GM21717 (cell line): Measurements from ENCODE around the gene TRAPPC2L.
"Not testable (repeated sequence)": the region's sequence is repeated elsewhere in the genome, so short reads cannot be mapped to it uniquely, and the experiment has no call there.

Experiments
- ATAC-seq: cut with Tn5 transposase; IDR thresholded peaks from one replicate; pipeline ENCODE4 v1.9.1; 2021; ENCODE audit warnings: mild to moderate bottlenecking, moderate library complexity; ENCODE audit not compliant: unreplicated experiment

Gene TRAPPC2L

DNA sequence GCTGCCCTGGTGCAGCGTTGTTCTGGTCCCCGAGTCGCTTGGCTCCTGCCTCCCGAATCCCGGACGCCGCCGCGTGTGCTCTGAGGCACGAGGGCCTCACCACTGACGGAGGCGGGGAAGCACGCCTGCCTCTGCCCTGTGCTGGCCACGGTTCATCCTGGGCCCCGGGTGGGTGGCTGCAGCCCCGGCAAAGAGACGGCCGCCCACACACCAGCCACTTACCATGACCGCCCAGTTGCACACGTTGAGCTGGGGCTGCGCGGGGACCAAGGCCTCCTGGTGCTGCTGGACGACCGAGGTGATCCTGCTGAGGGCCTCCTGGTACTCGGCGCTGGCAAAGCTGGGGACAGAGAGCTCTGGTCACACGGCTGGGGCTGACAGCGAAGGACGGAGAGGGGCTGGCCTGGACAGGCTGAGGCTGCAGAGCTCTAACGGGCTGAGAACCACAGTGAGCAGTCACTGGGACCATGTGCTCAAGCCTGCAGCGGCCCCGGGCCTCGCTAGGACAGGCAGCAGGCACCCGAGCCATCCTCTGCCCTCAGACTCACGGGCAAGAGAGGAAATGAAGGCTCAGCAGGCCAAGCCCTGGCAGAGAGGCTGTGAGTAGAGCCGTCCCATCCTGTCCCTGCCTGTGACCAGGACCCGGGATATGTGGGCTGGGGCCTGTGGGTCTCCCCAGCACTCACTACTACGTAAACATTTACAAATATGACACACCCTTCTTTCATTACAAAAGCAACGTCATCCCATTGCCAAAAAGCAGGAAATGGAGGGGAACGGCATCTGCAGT lies 38.9 kb upstream of the TRAPPC2L start:
- ATAC-seq, result no peak

DNA sequence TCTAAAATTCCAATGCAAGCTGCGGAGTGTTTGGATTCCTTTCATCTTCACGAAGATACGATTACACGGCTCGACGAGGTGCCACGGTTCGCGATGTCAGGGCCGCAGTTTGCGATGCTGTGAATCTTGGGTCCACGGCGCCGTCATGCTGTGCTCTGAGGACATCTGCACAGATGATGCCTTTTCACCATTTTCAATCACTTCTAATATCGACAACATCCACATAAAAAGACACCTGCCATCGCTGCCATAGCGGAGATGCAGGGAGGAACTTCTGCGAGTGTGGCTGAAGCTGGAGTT lies 38.4 kb upstream of the TRAPPC2L start:
- no peak for ATAC-seq

DNA sequence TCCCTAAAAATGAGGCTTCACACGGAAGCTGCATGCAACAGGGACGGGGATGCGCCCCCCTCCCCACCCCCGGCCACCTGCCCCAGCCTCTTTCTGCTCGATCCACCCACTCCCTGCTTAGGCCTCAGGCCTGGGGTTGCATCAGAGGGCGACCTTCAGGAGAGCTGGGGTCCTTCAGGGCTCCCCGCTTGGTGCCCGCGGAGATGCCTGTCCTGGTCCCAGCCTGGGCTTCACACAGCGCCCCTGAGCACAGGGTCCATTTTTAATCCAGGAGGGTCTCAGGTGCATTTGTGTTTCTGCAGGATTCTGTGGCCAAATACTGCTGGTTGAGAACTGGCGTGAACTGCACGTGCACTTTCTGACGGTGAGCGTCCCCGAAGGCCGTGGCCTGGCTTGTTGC lies 37.8 kb upstream of the TRAPPC2L start:
- no peak for ATAC-seq

DNA sequence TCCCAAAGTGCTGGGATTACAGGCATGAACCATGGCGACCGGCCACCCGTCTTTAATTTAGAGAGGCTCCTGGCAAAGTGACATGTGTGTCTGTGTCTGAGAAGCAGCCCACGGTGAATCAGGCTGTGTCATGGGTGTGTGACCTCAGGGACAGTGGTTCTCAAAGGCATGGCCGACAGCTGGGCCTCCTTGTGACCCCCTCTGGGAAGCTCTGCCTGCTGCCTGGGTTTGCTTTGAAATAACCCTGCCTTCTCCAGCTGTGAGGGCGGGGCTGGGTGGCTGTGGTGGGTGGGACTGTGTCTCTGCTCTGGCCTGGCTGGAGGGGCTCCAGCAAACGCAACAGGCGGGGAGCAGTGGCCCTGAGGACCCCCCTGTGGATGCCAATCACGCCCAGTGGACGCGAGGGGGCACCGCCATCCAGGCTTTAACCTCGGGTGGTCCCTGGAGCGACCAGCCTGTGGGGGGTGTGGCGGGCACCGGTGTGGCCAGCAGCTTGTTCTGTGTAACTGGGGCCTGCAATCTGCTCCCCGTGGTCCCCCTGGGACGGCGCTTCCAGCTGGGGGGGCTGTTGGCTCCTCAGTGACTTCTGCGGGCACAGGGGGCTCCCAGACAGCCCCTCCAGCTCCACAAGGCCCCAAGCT lies 36.4 kb upstream of the TRAPPC2L start:
- no peak for ATAC-seq

DNA sequence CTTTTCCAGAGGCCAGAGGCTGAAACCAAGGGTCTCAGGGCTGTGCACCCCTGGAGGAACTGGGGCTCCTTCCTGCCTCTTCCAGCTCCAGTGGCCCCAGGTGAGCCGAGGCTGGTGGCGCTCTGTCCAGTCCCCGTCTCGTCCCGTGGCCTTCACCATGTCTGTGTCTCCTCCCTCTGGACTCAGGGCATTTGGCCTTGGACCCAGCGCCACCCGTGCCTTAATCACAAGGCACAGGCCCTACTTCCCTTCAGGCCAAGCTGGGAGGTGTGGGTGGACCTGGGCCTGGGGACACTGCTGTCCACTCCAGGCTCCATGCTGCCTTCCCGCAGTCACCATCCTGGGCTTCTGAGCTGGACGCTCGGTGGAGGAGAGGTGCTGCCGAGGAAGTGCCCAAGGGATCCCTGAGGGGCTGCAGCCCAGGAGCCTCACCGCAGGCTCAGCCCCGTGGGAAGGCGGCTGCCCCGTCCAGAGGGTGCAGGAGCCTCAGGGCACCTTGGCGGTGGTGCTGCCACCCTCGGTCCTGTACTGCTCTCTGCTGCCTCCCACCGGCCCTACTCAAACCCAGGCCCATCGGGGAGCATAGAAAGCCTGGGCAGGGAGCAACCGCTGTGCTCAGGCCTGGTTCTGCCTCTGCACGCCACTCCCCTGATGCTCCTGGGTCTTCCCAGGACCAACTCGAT lies 35.6 kb upstream of the TRAPPC2L start:
- no peak for ATAC-seq

DNA sequence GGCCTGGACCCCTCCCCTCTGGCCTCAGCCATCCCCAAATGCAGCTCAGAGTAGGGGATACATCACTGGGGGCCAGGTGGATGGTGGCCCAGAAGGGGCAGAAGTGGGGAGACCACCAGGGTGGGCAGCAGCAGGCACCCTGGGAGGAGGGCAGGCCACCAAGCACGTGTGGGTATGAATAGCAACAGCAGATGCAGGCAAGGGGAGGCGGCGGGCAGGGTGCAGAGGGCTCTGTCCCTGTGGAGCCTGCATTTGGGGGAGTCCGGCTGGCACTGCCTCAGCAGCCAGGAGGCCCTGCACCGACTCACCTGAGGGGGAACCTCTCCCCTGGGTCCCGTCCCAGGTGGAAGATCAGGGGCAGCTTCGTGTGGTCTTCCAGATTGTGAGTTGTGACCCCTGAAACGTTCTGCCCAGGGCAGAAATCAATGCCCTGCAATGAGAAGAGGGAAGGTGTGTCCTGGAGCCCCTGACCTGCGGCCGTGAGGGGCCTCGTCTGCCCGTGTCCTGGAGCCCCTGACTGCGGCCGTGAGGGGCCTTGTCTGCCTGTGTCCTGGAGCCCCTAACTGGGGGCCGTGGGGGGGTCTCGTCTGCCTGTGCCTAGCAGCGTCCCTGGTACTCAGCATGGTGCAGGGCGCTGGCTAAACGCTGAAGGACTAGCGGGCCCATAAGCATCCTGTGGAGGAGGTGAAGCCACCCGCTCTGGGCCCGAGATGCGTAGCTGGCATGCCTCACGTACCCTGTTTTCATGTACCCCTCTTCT lies 34.5 kb upstream of the TRAPPC2L start:
- no peak for ATAC-seq

DNA sequence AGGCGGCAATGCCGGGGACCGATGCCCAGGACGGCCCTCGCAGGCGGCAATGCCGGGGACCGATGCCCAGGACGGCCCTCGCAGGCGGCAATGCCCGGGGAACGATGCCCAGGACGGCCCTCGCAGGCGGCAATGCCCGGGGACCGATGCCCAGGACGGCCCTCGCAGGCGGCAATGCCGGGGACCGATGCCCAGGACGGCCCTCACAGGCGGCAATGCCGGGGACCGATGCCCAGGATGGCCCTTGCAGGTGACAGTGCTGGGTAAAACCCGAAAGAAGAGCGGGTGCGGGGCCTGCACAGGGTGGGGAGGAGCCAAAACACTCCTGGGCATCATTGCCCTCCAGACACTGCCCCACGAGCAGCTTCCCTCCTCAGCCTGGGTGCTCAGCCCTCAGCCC lies 33.3 kb upstream of the TRAPPC2L start:
- ATAC-seq, result not testable (repeated sequence)

DNA sequence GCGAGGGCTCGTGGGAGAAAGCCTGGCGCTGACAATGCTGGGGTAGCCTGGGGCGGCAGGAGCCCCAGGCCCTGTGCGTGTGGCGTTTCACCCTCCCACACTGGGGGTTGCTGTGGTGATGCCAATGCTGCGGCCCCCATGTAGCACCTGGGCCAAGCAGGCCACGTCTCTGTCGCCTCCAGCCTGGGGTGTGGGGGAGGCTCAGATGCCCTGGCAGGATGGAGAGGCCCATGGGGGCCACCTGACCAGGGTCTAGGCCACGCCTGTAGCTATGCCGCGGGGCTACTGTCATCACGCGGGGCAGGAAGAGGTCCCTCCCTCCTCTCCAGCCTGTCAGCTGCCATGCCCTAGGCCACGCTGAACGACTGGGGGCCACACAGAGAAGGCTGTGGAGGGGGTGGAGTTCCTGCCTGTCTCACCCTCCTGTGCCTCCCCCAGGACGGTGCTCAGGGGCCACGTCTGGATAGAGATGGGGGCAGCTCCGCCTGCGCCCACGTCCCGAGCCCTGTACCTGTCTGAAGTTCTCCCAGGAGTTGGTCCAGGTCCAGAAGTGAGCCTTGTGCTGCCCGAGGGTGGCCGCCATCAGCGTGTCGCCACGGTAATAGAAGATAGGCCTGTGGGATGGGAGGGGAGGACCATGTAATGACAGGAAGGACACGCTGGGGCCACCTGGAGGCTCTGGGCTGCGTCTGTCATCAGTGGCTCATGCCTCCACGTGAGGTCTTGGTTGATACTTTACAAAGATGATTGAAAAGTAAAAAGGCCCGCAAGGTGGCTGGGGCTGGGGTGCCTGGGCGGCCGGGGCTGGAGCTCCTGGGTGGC lies 32.5 kb upstream of the TRAPPC2L start:
- ATAC-seq, result no peak

DNA sequence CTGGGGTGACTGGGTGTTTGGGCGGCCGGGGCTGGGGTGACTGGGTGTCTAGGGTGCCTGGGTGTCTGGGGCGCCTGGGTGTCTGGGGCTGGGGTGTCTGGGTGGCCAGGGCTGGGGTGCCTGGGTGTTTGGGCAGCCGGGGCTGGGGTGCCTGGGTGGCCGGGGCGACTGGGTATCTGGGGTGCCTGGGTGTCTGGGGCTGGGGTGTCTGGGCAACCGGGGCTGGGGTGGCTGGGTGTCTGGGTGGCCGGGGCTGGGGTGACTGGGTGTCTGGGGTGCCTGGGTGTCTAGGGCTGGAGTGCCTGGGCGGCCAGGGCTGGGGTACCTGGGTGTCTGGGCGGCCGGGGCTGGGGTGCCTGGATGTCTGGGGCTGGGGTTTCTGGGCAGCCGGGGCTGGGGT lies 31.8 kb upstream of the TRAPPC2L start:
- no peak for ATAC-seq

DNA sequence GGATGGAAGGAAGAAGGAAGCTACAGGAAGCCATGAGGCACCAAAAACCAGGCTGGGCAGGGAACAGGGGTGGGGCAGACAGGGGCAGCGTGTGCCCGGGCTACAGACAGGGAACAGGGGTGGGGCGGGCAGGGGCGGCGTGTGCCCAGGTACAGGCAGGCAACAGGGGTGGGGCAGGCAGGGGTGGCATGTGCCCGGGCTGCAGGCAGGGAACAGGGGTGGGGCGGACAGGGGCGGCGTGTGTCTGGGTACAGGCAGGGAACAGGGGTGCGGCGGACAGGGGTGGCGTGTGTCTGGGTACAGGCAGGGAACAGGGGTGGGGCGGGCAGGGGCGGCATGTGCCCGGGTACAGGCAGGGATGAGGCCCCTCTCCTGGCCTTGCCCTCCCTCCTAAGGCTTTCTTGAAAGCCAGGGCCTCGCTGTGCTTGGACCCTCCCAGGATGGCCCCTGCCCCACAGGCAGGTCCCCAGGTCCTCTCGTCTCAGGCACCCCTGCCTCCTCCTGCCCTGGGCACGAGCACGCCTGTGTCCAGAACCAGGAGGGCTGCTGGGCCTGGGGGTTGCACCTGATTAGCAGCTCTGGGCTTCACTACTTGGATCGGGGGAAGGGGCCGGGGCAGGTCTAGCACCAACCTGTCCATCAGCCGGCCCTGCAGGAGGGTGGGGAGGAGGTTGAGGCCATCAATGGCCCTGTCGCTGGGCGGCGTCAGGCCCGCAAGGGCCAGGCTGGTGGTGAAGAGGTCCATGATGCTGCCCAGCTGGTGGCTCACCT lies 30.7 kb upstream of the TRAPPC2L start:
- no peak for ATAC-seq

DNA sequence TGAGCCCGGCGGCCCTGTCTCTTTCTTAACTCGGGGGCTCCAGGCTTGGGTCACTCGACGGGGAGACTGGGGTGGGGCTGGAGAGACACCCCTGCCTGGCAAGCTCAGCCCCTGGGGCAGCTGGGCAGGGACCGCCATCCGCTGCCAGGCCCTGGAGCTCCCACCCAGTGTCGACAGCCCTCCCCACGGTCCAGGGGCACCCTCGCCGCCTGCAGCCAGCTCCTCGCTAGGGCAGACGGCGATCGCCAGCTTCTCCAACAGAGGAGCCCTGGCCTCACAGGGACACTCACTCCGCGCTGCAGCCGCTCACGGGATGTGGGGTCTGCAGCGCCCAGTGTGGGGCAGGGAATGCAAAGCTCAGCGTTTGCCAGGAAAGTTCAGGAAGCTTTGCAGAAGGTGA lies 29.2 kb upstream of the TRAPPC2L start:
- no peak for ATAC-seq

DNA sequence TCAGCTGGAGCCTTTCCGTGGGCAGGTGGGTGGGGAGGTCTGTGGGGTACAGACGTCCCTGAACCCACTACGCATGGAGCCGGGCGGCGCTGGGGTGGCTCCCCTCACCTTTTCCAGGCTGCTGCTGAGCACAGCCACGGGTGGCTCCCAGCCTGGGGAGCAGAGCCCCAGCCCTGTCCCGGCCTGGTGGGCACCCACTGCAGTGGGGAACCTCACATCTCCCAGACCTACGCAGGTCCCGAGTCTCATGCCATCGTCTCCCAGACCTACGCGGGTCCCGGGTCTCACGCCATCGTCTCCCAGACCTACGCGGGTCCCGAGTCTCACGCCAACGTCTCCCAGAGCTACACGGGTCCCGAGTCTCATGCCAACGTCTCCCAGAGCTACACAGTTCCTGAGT lies 28.2 kb upstream of the TRAPPC2L start:
- no peak for ATAC-seq

DNA sequence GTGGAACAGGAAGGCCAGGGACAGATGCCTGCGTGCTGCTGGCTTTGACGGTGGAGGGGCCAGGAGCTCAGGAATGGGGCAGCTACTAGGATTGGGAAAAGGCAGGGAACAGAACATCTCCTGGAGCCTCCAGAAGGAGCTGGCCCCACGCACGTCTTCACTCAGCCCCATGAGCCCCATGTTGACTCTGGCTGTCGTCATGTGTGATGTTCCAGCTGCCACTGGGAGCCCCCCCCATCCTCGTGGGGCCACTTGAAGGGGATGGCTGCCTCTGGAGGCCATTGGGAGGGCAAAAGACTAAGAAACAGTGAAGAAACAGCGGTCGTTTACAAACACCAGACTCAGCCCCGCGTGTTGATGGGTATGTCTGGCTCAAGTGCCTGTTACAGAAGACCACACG lies 26.7 kb upstream of the TRAPPC2L start:
- ATAC-seq, result no peak

DNA sequence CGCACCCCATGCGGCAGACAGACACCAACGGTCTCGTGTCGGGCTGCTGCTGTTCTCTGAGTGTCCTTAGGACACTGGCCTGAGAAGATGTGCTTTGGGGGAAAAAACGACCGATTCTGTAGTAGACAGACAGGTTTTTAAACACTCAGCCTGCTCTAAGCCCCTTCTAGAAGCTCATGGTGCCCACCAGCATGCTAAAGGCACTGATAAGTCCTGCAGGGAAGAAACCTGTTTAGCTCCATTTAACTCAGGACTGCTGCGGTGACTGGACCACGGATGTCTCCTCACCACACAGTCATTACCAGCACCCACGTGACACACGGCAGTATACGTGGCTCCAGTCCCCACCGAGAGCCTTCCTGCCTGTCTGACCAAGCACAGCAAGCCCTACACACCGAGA lies 26.1 kb upstream of the TRAPPC2L start:
- ATAC-seq, result no peak

DNA sequence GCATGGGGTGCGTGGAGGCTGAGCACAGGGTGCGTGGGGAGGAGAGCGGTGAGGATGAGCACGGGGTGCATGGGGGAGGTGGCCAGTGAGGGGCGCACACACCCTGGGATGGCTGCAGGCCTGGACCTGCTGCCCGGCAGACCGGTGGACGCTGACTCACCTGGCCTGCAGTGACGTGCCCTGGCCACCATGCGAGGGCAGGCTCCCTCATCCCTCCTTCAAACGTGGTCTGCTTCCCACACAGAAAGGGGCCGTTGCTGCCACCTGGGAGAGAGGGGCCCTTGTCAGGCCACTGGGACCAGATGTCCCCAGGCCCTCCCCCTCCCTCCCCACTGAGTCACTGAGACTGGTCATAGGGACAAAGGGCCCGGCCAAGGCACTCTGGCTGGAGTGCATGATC lies 25.1 kb upstream of the TRAPPC2L start:
- no peak for ATAC-seq

DNA sequence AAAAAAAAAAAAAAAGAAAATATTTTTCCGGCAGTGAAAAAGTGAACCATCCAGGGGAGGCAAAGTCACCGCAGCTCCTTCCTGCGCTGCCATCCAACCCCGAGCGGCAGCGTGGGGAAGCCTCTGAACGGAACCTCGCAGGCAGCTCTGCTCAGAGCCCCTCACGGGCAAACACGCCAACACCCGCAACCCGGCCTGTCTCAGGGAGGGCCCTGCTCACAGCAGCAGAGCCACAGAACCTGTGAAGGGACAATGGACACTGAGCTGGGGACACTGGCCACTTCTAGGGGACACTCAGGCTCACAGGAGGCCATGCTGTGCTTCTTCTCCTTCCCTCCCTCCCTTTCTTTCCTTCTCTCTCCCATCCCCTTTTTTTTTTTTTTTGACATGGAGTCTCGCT lies 23.8 kb upstream of the TRAPPC2L start:
- ATAC-seq, result no peak

DNA sequence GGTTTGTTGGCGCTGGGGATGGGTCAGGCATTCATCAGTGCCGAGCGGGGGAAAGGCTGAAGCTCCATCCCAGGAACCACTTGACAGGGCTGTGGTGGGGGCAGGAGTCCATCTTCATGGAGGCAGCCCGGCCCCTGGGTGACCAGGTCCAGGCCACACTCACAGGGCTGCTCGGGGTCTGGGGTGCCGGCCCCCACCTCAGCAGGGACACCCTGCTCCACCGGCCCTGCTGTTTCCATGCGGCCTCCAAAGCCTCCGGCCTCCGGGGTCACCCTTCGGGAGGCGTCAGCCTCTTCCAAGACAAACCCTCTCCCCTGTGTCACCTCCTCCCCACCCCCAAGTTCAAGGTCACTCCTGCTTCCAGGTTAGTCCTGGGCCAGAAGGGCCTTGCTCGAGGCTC lies 22.3 kb upstream of the TRAPPC2L start:
- no peak for ATAC-seq

DNA sequence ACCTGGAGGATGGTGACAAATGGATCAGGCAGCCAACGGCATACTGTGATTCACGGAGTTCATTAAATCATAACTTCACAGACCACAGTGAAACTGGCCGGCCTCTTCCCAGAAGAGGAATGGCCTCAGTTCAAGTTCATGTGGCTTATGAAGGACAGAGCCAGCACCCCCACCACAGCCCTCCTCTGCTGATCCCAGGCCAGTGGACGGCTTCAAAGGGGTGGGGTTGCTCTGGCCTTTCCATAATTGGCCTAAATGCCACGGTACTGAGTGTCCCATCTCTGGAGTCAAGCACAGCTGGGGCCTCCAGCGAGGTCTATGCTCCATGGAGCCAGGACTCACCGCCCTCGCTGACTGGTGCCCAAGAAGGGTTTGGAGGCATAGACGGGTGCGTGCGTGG lies 21.5 kb upstream of the TRAPPC2L start:
- ATAC-seq, result no peak

DNA sequence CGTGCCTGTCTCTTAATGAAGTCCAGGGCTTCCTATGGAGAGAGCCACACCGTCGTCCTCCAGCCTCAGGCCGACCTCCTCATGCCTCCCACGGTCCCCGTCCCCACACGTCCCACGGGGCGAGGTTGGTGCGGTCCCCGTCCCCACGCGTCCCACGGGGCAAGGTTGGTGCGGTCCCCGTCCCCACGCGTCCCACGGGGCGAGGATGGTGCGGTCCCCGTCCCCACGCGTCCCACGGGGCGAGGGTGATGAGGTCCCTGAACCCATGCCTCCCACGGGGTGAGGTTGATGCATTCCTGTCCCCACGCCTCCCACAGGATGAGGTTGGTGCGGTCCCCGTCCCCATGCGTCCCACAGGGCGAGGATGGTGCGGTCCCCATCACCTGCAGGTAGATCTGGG lies 21.1 kb upstream of the TRAPPC2L start:
- no peak for ATAC-seq

DNA sequence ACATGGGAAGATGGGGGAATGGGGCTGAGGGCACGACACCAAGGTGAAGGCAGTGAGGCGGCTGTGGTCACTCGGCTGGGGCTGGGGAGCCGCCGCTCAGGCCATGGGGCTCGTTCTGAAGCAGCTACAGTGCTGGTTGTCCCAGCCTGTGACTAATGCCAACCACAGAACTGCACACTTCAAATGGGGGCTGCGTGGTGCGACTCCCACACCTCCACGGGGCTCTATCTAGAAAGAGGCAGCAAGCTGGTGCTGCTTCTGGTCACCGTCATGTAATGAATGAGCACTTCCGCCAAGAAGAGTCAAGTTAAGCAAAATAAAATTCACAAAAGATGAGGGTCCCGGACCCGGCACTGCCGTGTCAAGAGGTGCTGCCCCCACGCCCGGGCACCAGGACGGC lies 20.1 kb upstream of the TRAPPC2L start:
- no peak for ATAC-seq
